ENCODE measurements around the gene RPP21. TPM values are rescaled to one million over a fixed set of nuclear protein-coding genes. Genes with fewer than 3 reads are reported as not detected.
A peak's percentile ranks its signal among the peaks of the same experiment; 100 is the strongest.

The RPP21 gene
- total RNA-seq = 10 to 100 TPM; 42.2 to 46.5 TPM

DNA sequence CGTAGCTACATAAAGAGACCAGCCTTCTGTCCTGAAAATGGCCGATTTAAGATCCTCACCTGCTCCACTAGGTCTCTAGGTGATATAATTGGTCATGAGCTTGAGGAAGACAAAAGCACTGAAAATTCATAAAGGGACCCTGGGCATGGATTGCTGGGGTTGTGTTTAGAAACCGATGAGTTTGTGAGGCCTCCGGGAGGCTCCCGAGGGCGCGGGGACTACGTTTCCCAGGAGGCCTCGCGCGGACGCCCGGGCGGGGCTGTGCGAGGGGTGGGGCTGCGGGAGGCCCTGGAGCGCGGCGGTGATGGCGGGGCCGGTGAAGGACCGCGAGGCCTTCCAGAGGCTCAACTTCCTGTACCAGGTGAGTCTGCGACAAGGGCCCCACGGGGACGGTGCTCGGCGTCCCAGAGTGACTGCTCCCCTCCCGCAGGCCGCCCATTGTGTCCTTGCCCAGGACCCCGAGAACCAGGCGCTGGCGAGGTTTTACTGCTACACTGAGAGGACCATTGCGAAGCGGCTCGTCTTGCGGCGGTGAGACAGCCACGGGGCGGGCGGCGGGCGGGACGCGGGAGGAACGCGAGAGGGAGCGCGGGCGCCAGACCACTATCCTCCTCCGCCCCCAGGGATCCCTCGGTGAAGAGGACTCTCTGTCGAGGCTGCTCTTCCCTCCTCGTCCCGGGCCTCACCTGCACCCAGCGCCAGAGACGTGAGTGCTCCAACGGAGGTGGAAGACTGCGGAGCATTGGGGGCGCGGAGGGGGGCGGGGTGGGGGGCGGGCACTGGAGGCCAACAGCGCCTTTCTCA is at the start of gene RPP21:
TSS of gene RPP21 (plus strand) at position 289 of the 804 bp plus-strand sequence. CDS start at position 305, 16 bp downstream.
- Mint-ChIP-seq H3K9me3 (no peaks in the 10 kb centered on the region), H3K4me3 (peak within 1 kb of the TSS; percentile 85), H3K36me3 (peaks cover 12% of the 10 kb centered on the region), H3K27ac (peak within 1 kb of the TSS; percentile 87), H3K27me3 (no peaks in the 10 kb centered on the region), H3K4me1 (peaks cover 30% of the 10 kb centered on the region)
- peak; percentile 92 for DNase-seq

DNA sequence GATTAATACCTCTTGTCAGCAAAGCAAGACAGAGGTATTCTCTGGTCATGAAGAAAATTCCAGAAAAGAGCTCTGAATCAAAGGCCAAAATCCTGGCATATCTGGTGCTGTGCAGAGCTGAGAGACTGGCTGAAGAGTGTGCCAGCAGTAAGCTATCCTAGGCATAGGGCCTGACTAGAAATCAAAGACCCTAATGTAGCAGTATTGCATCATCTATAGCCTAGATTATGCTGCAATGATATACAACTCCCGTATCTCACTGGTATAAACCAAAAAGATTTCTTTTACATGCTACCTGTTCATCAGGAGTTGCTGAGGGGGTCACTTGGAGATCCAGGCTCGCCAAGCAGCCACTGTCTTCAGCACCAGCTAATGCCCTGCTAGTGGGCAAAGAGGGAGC is 49.1 kb upstream of the RPP21 start:
- Mint-ChIP-seq H3K9me3 (peaks cover 7% of the 10 kb centered on the region), H3K27ac (peak overlapping the region; percentile 40), H3K4me1 (no peaks in the 10 kb centered on the region), H3K4me3 (no peak overlapping the region), H3K27me3 (no peaks in the 10 kb centered on the region), H3K36me3 (peaks cover 56% of the 10 kb centered on the region)
- no peak for DNase-seq

DNA sequence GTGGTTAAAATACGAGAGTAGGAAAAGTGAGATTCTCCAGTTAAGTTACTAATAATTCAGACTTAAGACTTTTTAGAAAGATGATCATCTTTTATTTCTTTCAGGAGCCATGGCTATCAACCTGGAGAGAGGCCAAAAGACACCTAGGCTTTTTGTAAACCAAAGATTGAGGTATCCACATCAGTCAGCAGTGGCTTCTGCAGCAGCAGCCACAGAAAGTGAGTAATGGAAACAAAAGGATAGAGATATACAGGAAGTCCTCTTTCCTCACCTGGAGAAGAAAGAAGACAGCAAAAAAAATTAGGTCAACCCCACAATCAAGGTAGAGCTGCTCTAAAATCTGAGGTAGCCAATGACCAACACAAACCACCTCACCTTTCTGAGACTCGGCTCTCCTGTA is 41.0 kb upstream of the RPP21 start:
- no peak for DNase-seq
- no peaks in the 10 kb centered on the region for H3K27me3 Mint-ChIP-seq
- peaks cover 83% of the 10 kb centered on the region for H3K36me3 Mint-ChIP-seq
- H3K4me1 Mint-ChIP-seq = peaks cover 36% of the 10 kb centered on the region
- H3K4me3 Mint-ChIP-seq = no peak overlapping the region
- H3K27ac Mint-ChIP-seq = peak overlapping the region; percentile 52
- peaks cover 12% of the 10 kb centered on the region for H3K9me3 Mint-ChIP-seq

DNA sequence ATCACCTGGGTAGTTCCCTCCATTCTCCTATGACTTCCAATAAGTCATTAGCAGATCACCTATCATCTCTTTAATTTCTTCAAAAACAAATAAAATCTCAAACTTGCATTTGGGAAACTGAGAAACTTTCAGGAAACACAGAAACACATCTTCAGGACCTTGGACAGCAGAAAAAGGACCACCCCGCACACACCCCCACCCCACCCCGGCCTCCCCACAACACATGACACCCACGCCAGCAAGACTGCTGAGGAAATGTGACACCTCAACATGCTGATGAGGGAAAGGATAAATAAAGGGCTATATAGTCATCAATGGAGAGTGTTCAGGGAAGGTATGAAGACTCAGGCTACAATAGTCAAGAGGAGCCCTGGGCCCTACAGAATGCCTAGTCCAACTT is 33.9 kb upstream of the RPP21 start:
- Mint-ChIP-seq H3K27me3 (no peaks in the 10 kb centered on the region), H3K4me1 (peaks cover 40% of the 10 kb centered on the region), H3K36me3 (peaks cover 67% of the 10 kb centered on the region), H3K4me3 (no peak overlapping the region), H3K9me3 (no peaks in the 10 kb centered on the region), H3K27ac (no peak overlapping the region)
- no peak for DNase-seq

DNA sequence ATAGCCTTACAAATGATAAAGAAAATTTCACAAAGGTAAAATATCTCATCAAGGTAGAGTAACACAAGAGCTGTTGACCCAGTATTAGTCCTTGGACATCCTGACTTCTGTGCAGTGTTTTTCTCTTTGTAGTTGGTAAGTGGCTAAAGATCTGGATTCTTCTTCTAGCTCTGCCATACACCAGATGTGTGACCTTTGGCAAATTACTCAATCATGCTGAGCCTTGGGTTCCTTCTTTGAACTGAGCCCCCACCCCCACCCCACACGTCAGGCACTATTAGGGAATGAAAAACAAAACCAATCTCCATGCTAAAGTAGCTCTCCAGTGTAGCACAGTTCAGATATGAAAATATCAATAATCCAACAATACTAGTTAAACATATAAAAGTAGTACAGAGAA is 33.3 kb upstream of the RPP21 start:
- no peak overlapping the region for H3K4me3 Mint-ChIP-seq
- H3K4me1 Mint-ChIP-seq = peaks cover 39% of the 10 kb centered on the region
- no peaks in the 10 kb centered on the region for H3K9me3 Mint-ChIP-seq
- peaks cover 67% of the 10 kb centered on the region for H3K36me3 Mint-ChIP-seq
- H3K27me3 Mint-ChIP-seq = no peaks in the 10 kb centered on the region
- H3K27ac Mint-ChIP-seq = no peak overlapping the region
- DNase-seq = no peak

DNA sequence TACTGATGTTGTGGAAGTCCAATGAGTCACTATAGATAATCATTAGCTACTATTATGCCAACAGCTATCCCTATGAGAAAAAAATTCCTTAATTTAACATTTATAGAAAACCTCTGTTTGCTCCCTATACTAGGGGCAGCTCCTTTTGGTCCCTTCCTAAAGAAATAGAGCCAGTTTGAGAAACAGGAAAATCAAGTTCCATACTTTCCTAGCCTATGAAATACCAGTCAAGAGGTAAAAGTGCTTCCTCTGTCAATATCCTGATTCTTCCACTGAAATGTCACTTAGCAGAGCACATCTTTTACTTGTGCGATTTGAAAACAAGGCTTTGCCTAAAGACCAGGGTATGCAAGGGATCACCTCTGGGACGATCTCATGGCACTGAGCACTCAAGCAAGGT is 32.7 kb upstream of the RPP21 start:
- Mint-ChIP-seq H3K36me3 (peaks cover 63% of the 10 kb centered on the region), H3K4me3 (no peak overlapping the region), H3K4me1 (peaks cover 34% of the 10 kb centered on the region), H3K27ac (no peak overlapping the region), H3K9me3 (no peaks in the 10 kb centered on the region), H3K27me3 (no peaks in the 10 kb centered on the region)
- DNase-seq = no peak

DNA sequence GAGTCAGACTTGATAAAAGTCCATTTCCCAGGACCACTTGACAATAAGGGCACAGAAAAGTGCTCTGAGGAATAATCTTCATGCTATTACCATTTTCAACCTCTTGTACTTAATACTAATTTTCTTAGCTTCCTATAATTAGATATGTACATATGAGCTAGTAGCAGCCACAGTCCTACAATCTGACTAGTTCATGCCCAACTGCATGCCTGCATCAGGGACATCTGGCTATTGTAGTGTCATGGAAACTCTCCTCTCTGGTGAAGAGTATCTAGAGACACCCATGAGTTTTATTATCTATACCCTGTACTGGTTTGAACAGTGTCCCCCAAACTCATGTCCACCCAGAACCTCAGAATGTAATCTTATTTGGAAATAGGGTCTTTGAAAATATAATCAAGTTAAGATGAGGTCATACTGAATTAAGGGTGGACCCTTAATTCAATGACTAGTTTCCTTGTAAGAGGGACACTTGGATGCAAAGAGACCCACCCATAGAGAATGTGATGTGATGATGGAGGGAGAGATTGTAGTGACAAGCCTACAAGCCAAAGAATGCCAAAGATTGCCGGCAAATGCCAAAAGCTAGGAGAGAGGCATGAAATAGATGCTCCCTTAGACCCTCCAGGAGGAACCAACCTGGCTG is 32.2 kb upstream of the RPP21 start:
- no peaks in the 10 kb centered on the region for H3K27me3 Mint-ChIP-seq
- DNase-seq = no peak
- peaks cover 65% of the 10 kb centered on the region for H3K36me3 Mint-ChIP-seq
- H3K4me3 Mint-ChIP-seq = no peak overlapping the region
- no peak overlapping the region for H3K27ac Mint-ChIP-seq
- H3K4me1 Mint-ChIP-seq = peaks cover 35% of the 10 kb centered on the region
- no peaks in the 10 kb centered on the region for H3K9me3 Mint-ChIP-seq

DNA sequence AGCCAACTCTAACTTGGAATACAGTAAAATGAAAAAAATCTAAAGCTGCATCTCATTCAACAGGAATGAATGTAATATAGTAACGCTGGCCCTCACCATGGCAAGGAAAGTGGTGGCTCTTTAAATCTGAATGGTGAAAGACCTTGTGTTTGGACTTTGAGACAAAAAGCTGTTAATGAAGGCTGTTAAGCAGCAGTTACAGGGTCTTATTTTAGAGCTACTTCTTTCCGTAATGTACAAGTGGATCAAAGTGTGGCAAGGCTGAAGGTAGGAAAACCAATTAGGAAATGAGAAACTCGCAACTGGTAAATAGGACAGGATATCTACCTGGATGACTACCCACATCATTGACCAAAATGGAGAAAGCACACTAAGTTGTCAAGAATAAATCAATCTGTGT is 29.8 kb upstream of the RPP21 start:
- Mint-ChIP-seq H3K27me3 (no peaks in the 10 kb centered on the region), H3K9me3 (no peaks in the 10 kb centered on the region), H3K4me1 (peaks cover 50% of the 10 kb centered on the region), H3K4me3 (no peak overlapping the region), H3K27ac (no peak overlapping the region), H3K36me3 (peaks cover 60% of the 10 kb centered on the region)
- no peak for DNase-seq

DNA sequence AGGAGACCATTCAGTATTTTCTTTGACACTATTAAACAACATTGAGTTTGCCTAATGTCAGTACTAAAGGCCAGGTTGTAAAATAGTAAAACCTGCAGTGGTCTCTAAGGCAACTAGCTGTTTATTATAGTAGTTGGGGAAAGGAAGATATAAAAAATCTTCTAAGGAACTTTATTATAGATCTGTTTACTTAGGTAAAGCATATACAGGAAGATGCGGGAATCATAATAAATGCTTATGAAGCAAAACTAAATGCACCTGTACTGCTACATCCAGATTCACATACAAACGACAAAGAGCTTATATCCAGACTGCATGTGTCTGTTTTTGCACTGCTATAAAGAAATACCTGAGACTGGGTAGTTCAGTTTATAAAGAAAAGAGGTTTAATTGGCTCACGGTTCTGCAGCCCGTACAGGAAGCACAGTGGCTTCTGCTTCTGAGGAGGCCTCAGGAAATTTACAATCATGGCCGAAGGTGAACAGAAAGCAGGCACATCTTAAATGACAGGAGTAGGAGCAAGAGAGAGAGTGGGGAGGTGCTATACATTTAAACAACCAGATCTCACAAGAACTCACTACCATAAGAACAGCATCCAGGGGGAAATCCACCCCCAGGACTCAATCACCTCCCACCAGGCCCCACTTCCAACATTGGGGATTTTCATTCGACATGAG is 26.9 kb upstream of the RPP21 start:
- DNase-seq = no peak
- Mint-ChIP-seq H3K4me3 (no peak overlapping the region), H3K36me3 (peaks cover 67% of the 10 kb centered on the region), H3K27me3 (no peaks in the 10 kb centered on the region), H3K27ac (peak overlapping the region; percentile 3), H3K4me1 (peaks cover 66% of the 10 kb centered on the region), H3K9me3 (peaks cover 4% of the 10 kb centered on the region)

DNA sequence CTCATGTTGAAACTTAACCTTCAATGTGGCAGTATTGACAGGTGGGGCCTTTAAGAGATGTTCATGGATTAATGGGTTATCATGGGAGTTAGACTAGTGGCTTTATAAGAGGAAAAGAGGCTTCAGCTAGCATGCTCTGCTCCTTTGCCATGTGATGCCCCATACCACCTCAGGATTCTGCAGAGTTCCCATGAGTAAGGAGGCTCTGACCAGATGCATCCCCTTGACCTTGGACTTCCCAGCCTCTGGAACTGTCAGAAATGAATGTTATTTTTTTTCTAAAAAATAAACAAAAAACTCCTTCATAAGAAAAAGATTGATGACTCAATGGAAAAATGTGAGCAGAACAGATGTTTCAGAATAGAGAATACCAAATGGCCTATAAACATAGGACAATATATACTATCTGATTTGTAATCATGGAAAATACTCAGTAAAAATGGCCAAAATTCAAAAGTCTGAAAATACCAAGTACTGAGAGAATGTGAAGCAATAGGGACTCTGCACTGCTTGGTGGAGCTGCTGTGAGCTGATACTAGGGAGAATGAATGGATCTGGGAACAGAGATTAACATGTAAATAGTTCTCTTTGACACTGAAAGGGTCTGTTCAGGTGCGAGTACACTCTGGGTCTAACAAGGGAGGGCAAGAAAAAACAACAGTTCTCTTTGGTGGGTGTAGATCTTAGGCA is 25.7 kb upstream of the RPP21 start:
- Mint-ChIP-seq H3K4me1 (peaks cover 71% of the 10 kb centered on the region), H3K27me3 (no peaks in the 10 kb centered on the region), H3K27ac (no peak overlapping the region), H3K4me3 (no peak overlapping the region), H3K36me3 (peaks cover 63% of the 10 kb centered on the region), H3K9me3 (peaks cover 4% of the 10 kb centered on the region)
- DNase-seq = no peak

DNA sequence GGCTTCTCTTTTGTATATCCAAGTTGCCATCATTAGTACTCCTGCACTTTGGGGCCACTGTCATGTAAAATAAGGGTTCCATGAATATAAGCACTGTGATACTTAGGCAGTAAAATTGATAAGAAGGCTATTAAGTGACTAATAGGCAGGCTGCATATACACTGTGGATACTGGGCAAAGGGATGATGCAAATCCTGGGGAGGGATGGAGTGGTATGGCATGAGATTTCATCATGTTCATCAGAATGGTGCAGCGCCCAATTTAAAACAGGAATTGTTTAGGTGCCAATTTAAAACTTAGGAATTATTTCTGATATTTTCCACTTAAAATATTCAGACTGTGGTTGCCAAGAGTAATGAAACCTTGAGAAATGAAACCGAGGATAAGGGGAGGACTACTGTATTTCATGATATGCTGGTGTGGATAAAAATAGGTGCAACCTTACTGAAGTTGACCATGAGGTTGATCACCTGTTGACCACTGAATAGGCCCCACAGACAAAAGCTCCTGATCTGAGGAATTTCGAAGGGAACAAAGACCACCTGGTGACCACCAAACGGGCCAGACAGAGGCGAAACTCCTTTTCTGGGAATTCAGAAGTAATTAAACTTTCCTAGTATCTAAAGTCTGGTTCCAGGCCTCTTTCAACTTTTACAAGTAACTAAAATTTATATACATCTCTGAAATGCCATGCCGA is 23.1 kb upstream of the RPP21 start:
- DNase-seq = no peak
- H3K4me1 Mint-ChIP-seq = peaks cover 73% of the 10 kb centered on the region
- H3K9me3 Mint-ChIP-seq = peaks cover 4% of the 10 kb centered on the region
- H3K27me3 Mint-ChIP-seq = no peaks in the 10 kb centered on the region
- peak overlapping the region; percentile 64 for H3K4me3 Mint-ChIP-seq
- H3K36me3 Mint-ChIP-seq = peaks cover 60% of the 10 kb centered on the region
- peak overlapping the region; percentile 29 for H3K27ac Mint-ChIP-seq

DNA sequence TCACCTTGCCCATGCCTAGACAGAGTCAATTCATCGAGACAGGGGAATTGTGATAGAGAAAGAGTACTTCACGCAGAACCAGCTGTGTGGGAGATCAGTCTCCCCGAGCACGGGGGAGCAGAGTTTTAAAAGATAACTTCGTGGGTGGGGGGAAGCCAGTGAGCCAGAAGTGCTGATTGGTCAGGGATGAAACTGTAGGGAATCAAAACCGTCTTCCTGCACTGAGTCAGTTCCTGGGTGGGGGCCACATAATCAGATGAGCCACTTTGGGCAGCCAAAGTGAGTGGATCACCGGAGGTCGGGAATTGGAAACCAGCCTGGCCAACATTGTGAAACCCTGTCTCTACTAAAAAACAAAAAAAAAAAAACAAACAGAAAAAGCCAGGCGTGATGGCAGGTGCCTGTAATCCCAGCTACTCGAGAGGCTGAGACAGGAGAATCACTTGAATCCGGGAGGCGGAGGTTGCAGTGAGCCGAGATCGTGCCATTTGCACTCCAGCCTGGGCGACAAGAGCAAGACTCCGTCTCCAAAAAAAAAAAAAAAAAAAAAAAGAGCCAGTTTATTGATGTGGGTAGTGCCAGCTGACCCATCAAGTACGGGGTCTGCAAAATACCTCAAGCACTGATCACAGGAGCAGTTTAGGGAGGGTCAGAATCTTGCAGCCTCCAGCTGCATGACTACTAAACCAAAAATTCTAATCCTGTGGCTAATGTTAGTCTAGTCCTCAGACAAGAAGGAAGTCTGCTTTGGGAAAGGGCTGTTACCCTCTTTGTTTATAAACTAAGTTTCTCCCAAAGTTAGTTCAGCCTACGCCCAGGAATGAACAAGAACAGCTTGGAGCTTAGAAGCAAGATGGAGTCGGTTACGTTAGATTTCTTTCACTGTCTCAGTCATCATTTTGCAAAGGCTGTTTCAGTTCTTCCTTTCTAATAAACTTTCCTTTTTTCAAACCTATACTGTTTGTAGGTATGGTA is 22.1 kb upstream of the RPP21 start:
- H3K27me3 Mint-ChIP-seq = no peaks in the 10 kb centered on the region
- H3K9me3 Mint-ChIP-seq = peaks cover 4% of the 10 kb centered on the region
- H3K4me1 Mint-ChIP-seq = peaks cover 74% of the 10 kb centered on the region
- H3K4me3 Mint-ChIP-seq = peak overlapping the region; percentile 64
- H3K36me3 Mint-ChIP-seq = peaks cover 62% of the 10 kb centered on the region
- no peak for DNase-seq
- H3K27ac Mint-ChIP-seq = peak overlapping the region; percentile 67

DNA sequence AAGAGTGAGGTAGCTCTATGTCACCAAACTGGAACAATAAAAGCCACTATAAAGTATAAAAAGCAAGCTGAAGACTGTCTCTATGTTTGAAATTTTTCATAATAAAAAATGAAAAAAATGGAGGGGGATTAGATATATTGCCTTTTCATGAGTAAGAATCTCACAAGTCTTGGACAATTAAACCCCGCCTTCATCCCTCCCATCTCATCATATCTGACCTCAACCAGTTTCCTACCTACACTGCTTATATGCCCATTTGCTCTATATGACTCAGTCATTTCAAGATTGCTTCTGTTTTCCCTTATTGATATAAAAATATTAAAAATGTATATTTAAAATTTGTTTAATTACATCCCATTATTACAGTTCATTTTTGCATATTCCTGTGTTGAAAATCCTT is 21.1 kb upstream of the RPP21 start:
- DNase-seq = peak; percentile 21
- peaks cover 70% of the 10 kb centered on the region for H3K4me1 Mint-ChIP-seq
- H3K4me3 Mint-ChIP-seq = peak overlapping the region; percentile 18
- H3K36me3 Mint-ChIP-seq = peaks cover 62% of the 10 kb centered on the region
- peak overlapping the region; percentile 38 for H3K27ac Mint-ChIP-seq
- peaks cover 4% of the 10 kb centered on the region for H3K9me3 Mint-ChIP-seq
- H3K27me3 Mint-ChIP-seq = no peaks in the 10 kb centered on the region

Measured in activated naive CD8-positive, alpha-beta T cell treated with anti-CD3 and anti-CD28 coated beads for 36 hours (primary cell).